ENCODE results near the gene TMEM170B.

- TF ChIP-seq, protein P1, sequence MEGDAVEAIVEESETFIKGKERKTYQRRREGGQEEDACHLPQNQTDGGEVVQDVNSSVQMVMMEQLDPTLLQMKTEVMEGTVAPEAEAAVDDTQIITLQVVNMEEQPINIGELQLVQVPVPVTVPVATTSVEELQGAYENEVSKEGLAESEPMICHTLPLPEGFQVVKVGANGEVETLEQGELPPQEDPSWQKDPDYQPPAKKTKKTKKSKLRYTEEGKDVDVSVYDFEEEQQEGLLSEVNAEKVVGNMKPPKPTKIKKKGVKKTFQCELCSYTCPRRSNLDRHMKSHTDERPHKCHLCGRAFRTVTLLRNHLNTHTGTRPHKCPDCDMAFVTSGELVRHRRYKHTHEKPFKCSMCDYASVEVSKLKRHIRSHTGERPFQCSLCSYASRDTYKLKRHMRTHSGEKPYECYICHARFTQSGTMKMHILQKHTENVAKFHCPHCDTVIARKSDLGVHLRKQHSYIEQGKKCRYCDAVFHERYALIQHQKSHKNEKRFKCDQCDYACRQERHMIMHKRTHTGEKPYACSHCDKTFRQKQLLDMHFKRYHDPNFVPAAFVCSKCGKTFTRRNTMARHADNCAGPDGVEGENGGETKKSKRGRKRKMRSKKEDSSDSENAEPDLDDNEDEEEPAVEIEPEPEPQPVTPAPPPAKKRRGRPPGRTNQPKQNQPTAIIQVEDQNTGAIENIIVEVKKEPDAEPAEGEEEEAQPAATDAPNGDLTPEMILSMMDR (IDR thresholded peaks at IDR 0.05; ENCODE audit: low read depth, low read length) = no peak
- no peak for TF ChIP-seq EZH2phosphoT487 (IDR thresholded peaks at IDR 0.05; ENCODE audit: low read depth)
Measured at GRCh38 chr6:11593096-11593495, 55.5 kb downstream of the TMEM170B start.

All from OCI-LY3 (cell line).